Mucosa of descending colon (tissue), 3 donors: Measurements from ENCODE around the gene KRT75. TPM values are rescaled to one million over a fixed set of nuclear protein-coding genes. Genes with fewer than 3 reads are reported as not detected.

ENCODE experiments used
- ATAC-seq: fragments of 200-7000 bp; cut with Tn5 transposase; one replicate; pipeline ENCODE4 v1.9.1; 2020; ENCODE audit warnings: mild to moderate bottlenecking, moderate library complexity
- DNase-seq, 3 donors: peaks; one replicate each; pipeline ENCODE4 v3.0.0-alpha.2; 2020
- H3K36me3 ChIP-seq: fragments of 200-600 bp; one replicate; pipeline ENCODE4 v1.8.0; 2021; ENCODE audit warnings: low read depth, mild to moderate bottlenecking
- H3K4me1 ChIP-seq: fragments of 200-600 bp; one replicate; pipeline ENCODE4 v1.8.0; 2021; ENCODE audit warnings: low read depth, mild to moderate bottlenecking
- H3K4me3 ChIP-seq: fragments of 200-600 bp; one replicate; pipeline ENCODE4 v1.8.0; 2021; ENCODE audit warnings: mild to moderate bottlenecking
- H3K9me3 ChIP-seq: fragments of 200-600 bp; one replicate; pipeline ENCODE4 v1.8.0; 2021; ENCODE audit warnings: mild to moderate bottlenecking
- CTCF ChIP-seq: fragments of 200-600 bp; IDR thresholded peaks from one replicate; pipeline ENCODE4 v1.8.0; 2022; ENCODE audit warnings: antibody characterized with exemption, mild to moderate bottlenecking
- intact Hi-C, 2 donors: fragments of 100-400 bp; cut with DNase I in 1 of 2; cut with micrococcal nuclease in 1 of 2; formaldehyde crosslinking; loops; one replicate each; pipeline versions ENCODE4 v1.11.0 to v1.11.1; 2022; cut with DNase I, micrococcal nuclease
- total RNA-seq, 3 donors: library from RNA; stranded (reverse); fragmentation: NEBNext Ultra II Directional in 2 of 3; extraction: Animal tissue kit (Norgen Biotek cat#: 25700) in 2 of 3; gene quantifications; one replicate each; pipeline versions ENCODE4 v1.2.1 to v1.2.4, GENCODE V29; 2021 to 2023
- donor health status: DM: no; HTN: no; CAD: no; lungs with moderate emphysema.
- donor health status: DM: no; HTN: no; CAD: no.
- donor health status: DM: no; HTN: yes; CAD: no.

Gene KRT75
- total RNA-seq, 3 donors from 2014 or later, result not detected

- Histone ChIP-seq H3K4me3 (no peak overlapping the region), H3K36me3 (no peaks in the 10 kb centered on the region), H3K9me3 (no peaks in the 10 kb centered on the region), H3K4me1 (peaks cover 8% of the 10 kb centered on the region)
- TF ChIP-seq CTCF, result no peak
- ATAC-seq (no peak), DNase-seq (no peak)
- intact Hi-C loops, result no loop called here
Measured at GRCh38 chr12:52435659-52435999, 1.5 kb upstream of the KRT75 start.

GRCh38 chr12:52434760-52435530, 774 bp upstream of the KRT75 start:
- no peak for TF ChIP-seq CTCF
- H3K9me3 ChIP-seq, result no peaks in the 10 kb centered on the region
- peaks cover 8% of the 10 kb centered on the region for H3K4me1 ChIP-seq
- DNase-seq (no peak), ATAC-seq (peak; percentile 65)
- H3K4me3 ChIP-seq, result no peak overlapping the region
- H3K36me3 ChIP-seq, result no peaks in the 10 kb centered on the region
- intact Hi-C loops, result no loop called here

GRCh38 chr12:52433501-52434080, 580 bp downstream of the KRT75 start:
- TF ChIP-seq CTCF, result no peak
- no peaks in the 10 kb centered on the region for H3K36me3 ChIP-seq
- DNase-seq (no peak), ATAC-seq (no peak)
- no peak overlapping the region for H3K4me3 ChIP-seq
- H3K9me3 ChIP-seq, result no peaks in the 10 kb centered on the region
- peaks cover 8% of the 10 kb centered on the region for H3K4me1 ChIP-seq
- intact Hi-C loops, result no loop called here

- Histone ChIP-seq H3K9me3 (no peaks in the 10 kb centered on the region), H3K4me3 (no peak overlapping the region), H3K36me3 (no peaks in the 10 kb centered on the region), H3K4me1 (peaks cover 8% of the 10 kb centered on the region)
- ATAC-seq (no peak), DNase-seq (no peak)
- intact Hi-C loops, result no loop called here
- no peak for TF ChIP-seq CTCF
Measured at GRCh38 chr12:52432559-52433207, 1.5 kb downstream of the KRT75 start.

GRCh38 chr12:52428121-52428520, 6.0 kb downstream of the KRT75 start:
- no peaks in the 10 kb centered on the region for H3K9me3 ChIP-seq
- no peak overlapping the region for H3K4me3 ChIP-seq
- H3K36me3 ChIP-seq, result no peaks in the 10 kb centered on the region
- DNase-seq (no peak), ATAC-seq (no peak)
- TF ChIP-seq CTCF, result no peak
- no peaks in the 10 kb centered on the region for H3K4me1 ChIP-seq
- intact Hi-C loops, result no loop called here
